H54 (cell line): Measurements from ENCODE around the gene TXNDC9.
"Not testable (repeated sequence)": the region's sequence is repeated elsewhere in the genome, so short reads cannot be mapped to it uniquely, and the experiment has no call there.

ENCODE experiments used
- DNase-seq: peaks from one replicate; pipeline ENCODE4 v3.0.0; 2011; ENCODE audit warnings: low spot score, mixed read lengths; ENCODE audit not compliant: insufficient read length
- FAIRE-seq: peaks from 3 replicates; lab custom pipeline; 2011; peaks lifted over from hg19 to GRCh38; lab: Jason Lieb, UNC
- POLR2A ChIP-seq: IDR thresholded peaks from 2 replicates; pipeline ENCODE4 v1.6.1; 2011; ENCODE audit warnings: low read depth, mild to moderate bottlenecking, low read length

Gene TXNDC9, protein sequence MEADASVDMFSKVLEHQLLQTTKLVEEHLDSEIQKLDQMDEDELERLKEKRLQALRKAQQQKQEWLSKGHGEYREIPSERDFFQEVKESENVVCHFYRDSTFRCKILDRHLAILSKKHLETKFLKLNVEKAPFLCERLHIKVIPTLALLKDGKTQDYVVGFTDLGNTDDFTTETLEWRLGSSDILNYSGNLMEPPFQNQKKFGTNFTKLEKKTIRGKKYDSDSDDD

DNA sequence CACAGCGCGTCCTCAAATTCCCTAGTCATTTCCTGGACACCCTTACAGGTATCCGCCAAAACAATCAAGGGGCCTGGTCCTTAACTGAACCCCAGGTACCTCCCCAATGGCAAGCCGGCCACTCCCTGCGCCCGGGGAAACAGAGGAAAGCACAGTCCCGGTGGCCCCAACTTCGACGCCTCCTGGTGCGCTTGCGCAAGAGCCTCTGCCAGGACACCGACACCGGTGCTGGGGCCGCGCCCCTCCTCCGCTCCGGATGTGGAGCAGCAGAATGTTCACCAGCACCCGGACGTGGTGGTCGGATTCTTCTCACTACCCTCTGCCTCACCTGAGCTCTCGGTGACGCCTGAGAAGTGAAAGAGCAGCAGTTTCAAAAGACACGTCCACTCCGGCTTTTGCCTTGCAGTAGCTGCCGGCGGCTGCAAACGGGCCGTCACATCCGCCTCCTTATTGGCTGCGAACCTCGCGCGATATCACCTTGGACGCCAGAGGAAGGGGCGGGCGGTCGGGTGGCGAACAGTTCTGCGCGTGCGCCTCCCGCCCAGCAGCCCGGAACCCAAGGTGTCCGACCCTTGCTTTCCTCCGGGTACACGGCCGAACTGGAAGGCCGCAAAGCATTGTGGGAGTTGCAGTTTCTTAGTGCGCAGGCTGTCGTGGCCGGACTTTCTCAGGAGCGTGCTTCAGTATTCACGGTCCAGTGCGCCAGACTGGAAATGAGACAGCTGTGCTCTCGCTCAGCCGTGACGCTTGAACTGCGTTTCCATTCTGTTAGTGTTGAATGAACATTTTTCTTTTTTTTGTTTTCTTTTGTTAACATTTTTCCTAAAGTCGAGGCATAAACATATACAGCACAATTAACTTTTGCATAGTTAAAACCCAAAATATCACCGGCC lies at the start of gene TXNDC9:
Gene TXNDC9 (minus strand): TSS at position 423 of the 893 bp plus-strand sequence. CDS start 3,123 bp downstream, outside the sequence.
- DNase-seq (peak; percentile 78), FAIRE-seq (peak; percentile 91)

DNA sequence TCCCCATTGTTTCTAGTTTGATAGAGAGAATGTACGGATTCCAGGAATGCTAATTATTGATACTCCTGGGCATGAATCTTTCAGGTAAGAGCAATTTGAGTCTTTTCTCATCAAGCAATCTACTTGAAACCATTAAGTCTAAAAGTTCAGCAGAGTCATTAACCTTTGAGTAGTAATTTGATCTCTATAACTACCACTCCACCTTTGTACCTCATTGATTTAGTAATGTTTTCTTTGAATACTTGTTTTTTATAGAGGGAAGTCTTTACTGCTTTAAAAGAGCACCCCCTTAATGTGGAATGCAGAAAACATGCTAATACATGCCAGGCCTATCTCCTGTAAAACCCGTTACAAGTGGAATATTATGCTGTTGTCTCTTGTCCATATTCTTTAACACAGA lies 46.0 kb upstream of the TXNDC9 start:
- TF ChIP-seq POLR2A: no peak
- DNase-seq (no peak), FAIRE-seq (no peak)

More for the DNA sequence above, at the start of gene TXNDC9:
- TF ChIP-seq POLR2A: peak; percentile 59

DNA sequence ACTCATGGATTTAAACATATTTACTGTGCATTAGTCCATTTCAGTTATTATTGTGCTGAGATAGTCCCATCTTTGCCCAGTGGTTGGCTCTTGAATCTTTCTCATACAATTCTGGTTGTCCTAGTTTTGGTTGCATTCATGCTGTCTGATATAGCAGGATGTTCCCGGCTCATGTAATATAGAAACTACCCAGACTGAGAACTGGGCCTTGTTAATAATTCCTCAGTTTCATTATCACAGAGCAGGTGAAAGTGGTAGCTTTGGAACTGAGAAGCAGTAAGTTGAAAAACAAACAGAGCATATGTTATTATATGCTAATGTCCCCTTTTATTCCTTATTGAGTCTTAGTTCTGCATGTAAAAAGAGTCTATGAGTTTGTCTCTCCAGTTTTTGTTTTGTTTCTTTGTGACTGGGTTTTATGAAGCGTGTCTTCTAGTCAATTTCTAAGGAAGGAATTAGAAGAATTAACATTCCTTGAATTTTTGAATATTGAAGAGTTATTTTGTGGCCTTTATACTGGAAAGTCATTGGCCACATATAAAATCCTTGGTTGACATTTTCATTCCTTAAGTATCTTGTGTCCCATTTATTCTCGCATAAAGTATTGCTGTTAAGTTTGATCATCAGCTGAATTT lies 44.4 kb upstream of the TXNDC9 start:
- FAIRE-seq (peak; percentile 38), DNase-seq (no peak)
- no peak for TF ChIP-seq POLR2A

DNA sequence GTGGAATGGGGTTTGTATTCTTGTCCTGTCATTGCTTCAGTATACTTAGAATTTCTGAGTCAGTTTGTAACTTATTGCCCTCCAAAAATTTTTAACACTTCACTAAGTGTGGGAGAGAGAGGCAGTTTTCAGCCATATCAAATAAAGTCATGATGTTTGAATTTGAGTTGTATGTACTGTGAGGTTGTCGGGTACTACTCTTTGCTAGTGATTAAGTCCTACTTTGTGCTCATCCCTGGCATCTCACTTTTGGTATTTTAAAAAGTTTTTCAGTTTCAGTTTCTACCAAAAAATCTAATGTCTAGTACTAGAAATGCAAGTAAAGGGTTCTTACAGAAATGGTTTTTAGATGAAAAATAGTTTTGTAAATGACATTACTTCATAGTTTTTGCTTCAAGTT lies 41.7 kb upstream of the TXNDC9 start:
- TF ChIP-seq POLR2A: no peak
- FAIRE-seq (no peak), DNase-seq (no peak)

DNA sequence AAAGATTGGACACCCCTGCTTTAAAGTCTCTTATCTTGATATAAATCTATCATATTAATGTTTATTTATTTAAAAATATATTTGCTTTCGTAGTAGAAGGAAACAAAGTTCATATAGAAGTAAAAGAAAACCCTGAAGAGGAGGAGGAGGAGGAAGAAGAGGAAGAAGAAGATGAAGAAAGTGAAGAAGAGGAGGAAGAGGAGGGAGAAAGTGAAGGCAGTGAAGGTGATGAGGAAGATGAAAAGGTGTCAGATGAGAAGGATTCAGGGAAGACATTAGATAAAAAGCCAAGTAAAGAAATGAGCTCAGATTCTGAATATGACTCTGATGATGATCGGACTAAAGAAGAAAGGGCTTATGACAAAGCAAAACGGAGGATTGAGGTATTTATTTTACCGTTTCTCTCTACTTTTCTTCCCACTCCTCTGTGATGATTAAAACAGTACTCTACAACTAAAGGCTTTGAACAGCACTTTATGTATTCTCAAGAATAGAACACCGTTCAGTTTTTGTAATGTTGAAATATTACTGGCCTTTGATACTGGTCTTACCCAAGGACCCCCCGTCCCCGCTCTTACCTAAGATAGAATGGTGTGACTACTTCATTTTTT lies 40.2 kb upstream of the TXNDC9 start:
- FAIRE-seq (no peak), DNase-seq (no peak)
- no peak for TF ChIP-seq POLR2A

DNA sequence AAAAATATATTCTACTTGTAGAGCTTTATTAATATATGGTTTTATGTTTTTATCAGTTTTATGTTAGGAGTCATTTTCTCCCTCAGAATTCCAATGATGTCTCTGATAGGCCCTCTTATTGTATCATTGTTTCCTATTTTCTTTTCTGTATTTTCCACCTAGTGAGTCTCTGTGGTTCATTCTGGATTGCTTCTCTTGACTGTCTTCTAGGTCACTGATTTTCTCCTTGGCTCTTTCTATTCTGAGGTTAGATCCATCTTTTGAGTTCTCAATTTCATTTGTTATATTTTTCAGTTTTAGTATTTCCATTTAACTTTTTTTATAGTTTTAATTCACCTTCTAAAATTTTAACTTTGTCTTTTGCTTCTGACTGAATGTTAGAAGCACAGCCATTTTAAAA lies 38.6 kb upstream of the TXNDC9 start:
- DNase-seq (no peak), FAIRE-seq (no peak)
- no peak for TF ChIP-seq POLR2A

DNA sequence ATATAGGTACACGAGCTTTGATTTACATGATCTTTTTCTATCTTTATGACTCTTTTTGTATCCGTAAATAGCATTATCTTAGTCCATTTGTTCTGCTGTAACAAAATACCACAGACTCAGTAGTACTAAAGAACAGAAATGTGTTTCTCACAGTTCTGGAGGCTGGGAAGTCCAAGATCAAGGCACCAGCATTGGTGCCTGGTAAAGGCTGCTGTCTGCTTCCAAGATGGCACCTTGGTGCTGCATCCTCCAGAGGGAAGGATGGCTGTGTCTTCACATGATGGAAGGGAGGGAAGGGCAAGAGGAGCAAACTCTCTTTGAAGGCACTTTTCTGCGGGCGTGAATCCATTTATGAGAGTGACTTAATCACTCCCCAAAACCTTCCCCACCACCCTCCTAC lies 37.0 kb upstream of the TXNDC9 start:
- no peak for TF ChIP-seq POLR2A
- FAIRE-seq (no peak), DNase-seq (no peak)

DNA sequence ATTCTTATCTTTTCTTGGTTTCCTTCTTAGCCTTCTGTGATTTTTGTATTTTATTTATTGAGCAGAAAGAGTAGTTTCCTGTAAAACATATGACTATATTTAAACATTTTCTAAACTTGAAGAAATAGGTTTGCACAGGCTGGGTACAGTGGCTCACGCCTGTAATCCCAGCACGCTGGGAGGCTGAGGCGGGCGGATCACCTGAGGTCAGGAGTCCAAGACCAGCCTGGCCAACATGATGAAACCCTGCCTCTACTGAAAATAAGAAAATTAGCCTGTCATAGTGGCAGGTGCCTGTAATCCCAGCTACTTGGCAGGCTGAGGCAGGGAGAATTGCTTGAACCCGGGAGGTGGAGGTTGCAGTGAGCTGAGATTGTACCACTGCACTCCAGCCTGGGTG lies 32.7 kb upstream of the TXNDC9 start:
- not testable (repeated sequence) for FAIRE-seq, DNase-seq

DNA sequence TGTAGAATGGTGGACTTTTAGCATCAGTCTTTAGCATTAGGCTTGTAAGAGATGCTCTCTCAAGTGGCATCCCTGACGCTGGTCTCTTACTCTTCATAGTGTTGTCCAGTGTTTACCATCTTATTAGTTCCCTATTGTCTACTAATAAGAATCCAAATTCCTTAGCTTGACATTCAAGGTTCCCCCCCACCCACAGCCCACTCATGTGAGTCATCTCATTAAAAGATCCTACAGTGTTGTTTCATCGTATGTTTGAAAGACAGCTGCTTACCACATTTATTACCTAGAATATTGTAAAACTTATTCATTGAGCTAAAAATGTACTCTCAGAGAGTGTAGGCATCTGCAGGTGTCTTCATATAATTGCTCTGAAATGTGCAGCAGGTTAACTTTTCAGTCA lies 29.5 kb upstream of the TXNDC9 start:
- no peak for FAIRE-seq
- no peak for TF ChIP-seq POLR2A
- no peak for DNase-seq

DNA sequence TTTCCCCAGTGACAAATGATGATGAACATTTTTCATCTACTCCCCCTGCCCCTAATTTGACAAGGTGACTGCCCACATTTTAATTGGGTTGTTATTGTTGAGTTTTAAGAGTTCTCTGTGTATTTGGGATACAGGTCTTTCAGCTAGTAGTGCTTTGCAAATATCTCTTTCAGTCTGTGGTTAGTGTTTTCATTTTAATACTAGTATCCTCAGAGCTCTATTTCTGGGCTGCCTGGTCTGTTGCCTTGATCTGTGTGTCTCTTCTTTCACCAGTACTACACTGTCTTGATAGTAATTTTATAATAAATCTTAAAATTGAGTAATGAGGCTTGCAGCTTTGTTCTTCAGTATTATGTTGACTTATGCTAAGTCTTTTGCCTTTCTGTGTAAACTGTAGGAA lies 20.7 kb upstream of the TXNDC9 start:
- DNase-seq (no peak), FAIRE-seq (no peak)
- no peak for TF ChIP-seq POLR2A

DNA sequence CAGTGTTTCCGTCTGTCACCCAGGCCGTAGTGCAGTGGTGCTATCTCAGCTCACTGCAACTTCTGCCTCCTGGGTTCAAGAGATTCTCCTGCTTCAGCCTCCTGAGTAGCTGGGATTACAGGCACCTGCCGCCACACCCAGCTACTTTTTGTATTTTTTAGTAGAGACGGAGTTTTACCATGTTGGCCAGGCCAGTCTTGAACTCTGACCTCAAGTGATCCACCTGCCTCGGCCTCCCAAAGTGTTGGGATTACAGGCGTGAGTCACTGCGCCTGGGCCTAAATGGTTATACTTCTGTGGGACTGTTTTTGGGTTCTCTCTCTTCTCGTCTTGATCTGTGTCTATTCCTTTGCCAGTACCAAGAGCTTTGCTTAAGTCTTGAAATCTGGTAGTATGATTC lies 18.7 kb upstream of the TXNDC9 start:
- not testable (repeated sequence) for FAIRE-seq, DNase-seq

DNA sequence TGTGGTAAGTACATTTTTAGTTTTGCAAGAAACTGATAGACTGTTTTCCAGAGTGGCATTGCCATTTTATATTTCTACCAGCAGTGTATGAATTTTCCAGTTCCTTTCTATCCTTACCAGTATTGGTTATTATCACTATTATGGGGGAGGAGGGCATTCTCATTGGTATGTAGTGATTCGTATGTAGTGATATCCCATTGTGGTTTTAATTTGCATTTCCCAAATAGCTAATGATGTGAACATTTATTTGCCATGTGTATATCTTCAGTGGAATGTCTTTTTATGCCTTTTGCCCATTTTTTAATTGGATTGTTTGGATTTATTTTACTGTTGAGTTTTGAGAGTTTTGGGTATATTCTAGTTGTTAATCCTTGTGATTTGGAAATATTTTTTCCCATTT lies 17.9 kb upstream of the TXNDC9 start:
- no peak for DNase-seq
- peak; percentile 52 for FAIRE-seq
- TF ChIP-seq POLR2A: no peak

DNA sequence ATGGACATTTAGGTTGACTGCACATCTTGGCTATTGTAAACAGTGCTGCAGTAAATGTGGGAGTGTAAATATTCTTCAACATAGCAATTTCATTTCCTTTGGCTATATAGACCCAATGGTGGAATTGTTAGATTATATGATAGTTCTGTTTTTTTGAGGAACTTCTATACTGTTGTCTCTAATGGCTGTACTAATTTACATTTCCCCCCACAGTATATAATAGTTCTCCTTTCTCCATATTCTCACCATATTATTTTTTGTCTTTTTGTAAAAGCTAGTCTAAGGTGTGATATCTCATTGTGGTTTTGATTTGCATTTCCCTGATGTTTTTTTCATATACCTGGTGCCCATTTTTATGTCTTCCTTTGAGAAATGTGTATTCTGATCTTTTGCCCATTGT lies 14.1 kb upstream of the TXNDC9 start:
- DNase-seq (no peak), FAIRE-seq (no peak)
- TF ChIP-seq POLR2A: no peak

DNA sequence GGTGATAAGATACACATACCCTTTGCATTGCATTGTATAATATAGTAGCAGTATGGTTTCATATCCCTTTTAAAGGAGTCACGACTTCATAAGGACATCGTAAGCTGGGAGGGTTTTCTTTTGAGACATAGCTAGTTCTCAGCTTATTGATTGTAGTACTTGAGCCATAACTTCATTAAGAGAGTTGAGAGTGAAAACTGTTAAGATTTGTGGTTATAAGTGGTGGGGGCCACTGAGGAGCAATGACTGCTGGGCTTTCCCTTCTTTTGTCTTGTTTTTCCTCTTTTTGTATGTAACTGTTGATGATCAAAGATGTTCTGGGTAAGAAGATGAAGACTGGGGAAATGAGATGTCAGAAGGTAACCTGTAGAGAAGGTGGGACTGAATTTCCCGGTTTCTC lies 12.0 kb upstream of the TXNDC9 start:
- TF ChIP-seq POLR2A: no peak
- no peak for DNase-seq
- no peak for FAIRE-seq
